IMR-90 (cell line): ENCODE measurements around the gene ABI3BP. TPM values are rescaled to one million over a fixed set of nuclear protein-coding genes. Genes with fewer than 3 reads are reported as not detected.

Experiments used
- ATAC-seq: fragments of 200-7000 bp; cut with Tn5 transposase; 2 replicates; pipeline ENCODE4 v1.9.1; 2020; ENCODE audit warnings: low read depth, mild to moderate bottlenecking, moderate library complexity
- BruUV-seq: library from RNA; stranded (reverse); fragments of 400-500 nt; replicated peaks from 2 replicates; lab custom pipeline; 2021; lab: Mats Ljungman, UMichigan
- CTCF ChIA-PET: fragments of 300-600 bp; formaldehyde crosslinking; extraction: SDS; loops from one replicate; lab custom pipeline; 2021; ENCODE audit warnings: antibody characterized with exemption; lab: Yijun Ruan, JAX
- POLR2A ChIA-PET: fragments of 300-600 bp; sonication (Branson Sonifier 250); formaldehyde crosslinking; loops from one replicate; lab custom pipeline; 2022; ENCODE audit warnings: antibody characterized with exemption; ENCODE audit not compliant: unreplicated experiment; lab: Charles Lee
- DNase-seq: peaks from one replicate; pipeline ENCODE4 v3.0.0; 2013
- H2AFZ ChIP-seq: replicated peaks from 2 replicates; pipeline ENCODE3; 2013; ENCODE audit warnings: low read length, mild to moderate bottlenecking; ENCODE audit not compliant: poor library complexity
- H2AK5ac ChIP-seq: 2 replicates; pipeline ENCODE4 v1.6.1; 2013; ENCODE audit warnings: low read depth, low read length, inconsistent platforms
- H2AK9ac ChIP-seq: replicated peaks from 2 replicates; pipeline ENCODE3; 2013; ENCODE audit warnings: mild to moderate bottlenecking, low read depth, low read length, moderate library complexity; ENCODE audit not compliant: poor library complexity
- H2BK120ac ChIP-seq: 2 replicates; pipeline ENCODE4 v1.6.1; 2013; ENCODE audit warnings: low read depth, low read length, inconsistent platforms
- H2BK15ac ChIP-seq: 3 replicates; pipeline ENCODE4 v1.6.1; 2013; ENCODE audit warnings: low read depth, low read length, inconsistent platforms
- H2BK20ac ChIP-seq: 2 replicates; pipeline ENCODE4 v1.6.1; 2013; ENCODE audit warnings: low read depth, mild to moderate bottlenecking, inconsistent platforms, low read length, moderate library complexity
- H2BK5ac ChIP-seq: 2 replicates; pipeline ENCODE4 v1.6.1; 2013; ENCODE audit warnings: mild to moderate bottlenecking, low read depth, low read length, inconsistent platforms; ENCODE audit not compliant: poor library complexity, severe bottlenecking
- H3K14ac ChIP-seq: replicated peaks from 2 replicates; pipeline ENCODE4 v1.6.1; 2013; ENCODE audit warnings: low read depth, low read length, inconsistent platforms
- H3K18ac ChIP-seq: 2 replicates; pipeline ENCODE4 v1.6.1; 2013; ENCODE audit warnings: low read depth, low read length, control low read depth
- H3K23ac ChIP-seq: 2 replicates; pipeline ENCODE4 v1.6.1; 2013; ENCODE audit warnings: low read depth, low read length, inconsistent platforms
- H3K27ac ChIP-seq: 2 replicates; pipeline ENCODE4 v1.5.1; 2013; ENCODE audit warnings: mild to moderate bottlenecking, control low read depth, low read length; ENCODE audit not compliant: insufficient read depth
- H3K27me3 ChIP-seq: 2 replicates; pipeline ENCODE4 v1.6.1; 2013; ENCODE audit warnings: low read length; ENCODE audit not compliant: control insufficient read depth, insufficient read depth
- H3K36me3 ChIP-seq: 2 replicates; pipeline ENCODE4 v1.6.1; 2013; ENCODE audit warnings: low read length, mixed read lengths; ENCODE audit not compliant: control insufficient read depth, insufficient read depth
- H3K4ac ChIP-seq: 2 replicates; pipeline ENCODE4 v1.6.1; 2013; ENCODE audit warnings: low read depth, low read length, inconsistent platforms
- H3K4me1 ChIP-seq: 2 replicates; pipeline ENCODE4 v1.6.1; 2013; ENCODE audit warnings: low read length, mixed read lengths; ENCODE audit not compliant: control insufficient read depth, insufficient read depth
- H3K4me2 ChIP-seq: 2 replicates; pipeline ENCODE4 v1.6.1; 2013; ENCODE audit warnings: low read depth, mild to moderate bottlenecking, control low read depth, low read length, moderate library complexity
- H3K4me3 ChIP-seq: 2 replicates; pipeline ENCODE4 v1.5.1; 2013; ENCODE audit warnings: low read depth, mild to moderate bottlenecking, control low read depth, low read length, moderate library complexity; ENCODE audit not compliant: insufficient read depth
- H3K56ac ChIP-seq: 2 replicates; pipeline ENCODE4 v1.6.1; 2013; ENCODE audit warnings: low read length, inconsistent platforms; ENCODE audit not compliant: insufficient read depth; ENCODE audit errors: extremely low read depth
- H3K79me1 ChIP-seq, 2 experiments: 2 replicates each; pipeline ENCODE4 v1.6.1; 2013; ENCODE audit warnings: low read length in 2 of 2, inconsistent platforms in 1 of 2, low read depth in 1 of 2
- H3K9ac ChIP-seq: 2 replicates; pipeline ENCODE4 v1.6.1; 2013; ENCODE audit warnings: low read depth, low read length, control low read depth
- H3K9me1 ChIP-seq: 2 replicates; pipeline ENCODE4 v1.6.1; 2013; ENCODE audit warnings: low read length, inconsistent platforms; ENCODE audit not compliant: insufficient read depth
- H3K9me3 ChIP-seq: 2 replicates; pipeline ENCODE4 v1.6.1; 2013; ENCODE audit warnings: low read length; ENCODE audit not compliant: control insufficient read depth, insufficient read depth
- H4K20me1 ChIP-seq: 2 replicates; pipeline ENCODE4 v1.6.1; 2013; ENCODE audit warnings: low read length, inconsistent platforms; ENCODE audit not compliant: insufficient read depth
- H4K5ac ChIP-seq: 2 replicates; pipeline ENCODE4 v1.6.1; 2013; ENCODE audit warnings: mild to moderate bottlenecking, low read depth, low read length, control low read depth
- H4K8ac ChIP-seq, 2 experiments: 2 replicates each; pipeline ENCODE4 v1.6.1; 2013; ENCODE audit warnings: low read depth in 2 of 2, low read length in 2 of 2, control low read depth in 1 of 2, inconsistent platforms in 1 of 2
- H4K91ac ChIP-seq: 2 replicates; pipeline ENCODE4 v1.6.1; 2013; ENCODE audit warnings: low read depth, low read length, inconsistent platforms; ENCODE audit not compliant: insufficient read depth
- BHLHE40 ChIP-seq: fragments of 150-350 bp; IDR thresholded peaks from 2 replicates; pipeline ENCODE4 v1.6.1; 2016; ENCODE audit warnings: mild to moderate bottlenecking, low read depth, low read length
- CEBPB ChIP-seq: IDR thresholded peaks from 2 replicates; pipeline ENCODE4 v1.6.1; 2012; ENCODE audit warnings: low read depth, low read length, improper control_type of control experiment
- CHD1 ChIP-seq: IDR thresholded peaks from 2 replicates; pipeline ENCODE4 v1.6.1; 2012; ENCODE audit warnings: low read depth, low read length, improper control_type of control experiment
- CTCF ChIP-seq: conservative IDR thresholded peaks from 2 replicates; pipeline ENCODE4 v1.5.1; 2012; ENCODE audit warnings: mild to moderate bottlenecking, low read depth, low read length, improper control_type of control experiment
- ELK1 ChIP-seq: fragments of 150-350 bp; IDR thresholded peaks from 2 replicates; pipeline ENCODE4 v1.6.1; 2016; ENCODE audit warnings: low read depth, mild to moderate bottlenecking, low read length, moderate library complexity, borderline replicate concordance
- FOS ChIP-seq: fragments of 150-350 bp; IDR thresholded peaks from 2 replicates; pipeline ENCODE4 v1.6.1; 2016; ENCODE audit warnings: low read depth, low read length
- MAFK ChIP-seq: IDR thresholded peaks from 2 replicates; pipeline ENCODE4 v1.6.1; 2012; ENCODE audit warnings: low read depth, low read length, improper control_type of control experiment
- MAZ ChIP-seq: IDR thresholded peaks from 2 replicates; pipeline ENCODE4 v1.6.1; 2012; ENCODE audit warnings: low read depth, mild to moderate bottlenecking, low read length, improper control_type of control experiment, moderate library complexity, borderline replicate concordance
- MXI1 ChIP-seq: IDR thresholded peaks from 2 replicates; pipeline ENCODE4 v1.6.1; 2012; ENCODE audit warnings: low read depth, mild to moderate bottlenecking, low read length, moderate library complexity, borderline replicate concordance
- POLR2A ChIP-seq: IDR thresholded peaks from 2 replicates; pipeline ENCODE4 v1.6.1; 2012; ENCODE audit warnings: mild to moderate bottlenecking, low read depth, low read length
- RCOR1 ChIP-seq: IDR thresholded peaks from 2 replicates; pipeline ENCODE4 v1.6.1; 2012; ENCODE audit warnings: mild to moderate bottlenecking, low read length, improper control_type of control experiment; ENCODE audit not compliant: insufficient replicate concordance
- RFX5 ChIP-seq: IDR thresholded peaks from 2 replicates; pipeline ENCODE4 v1.8.0; 2012; ENCODE audit warnings: low read depth, mild to moderate bottlenecking, low read length, moderate library complexity
- SMC3 ChIP-seq: fragments of 150-350 bp; IDR thresholded peaks from 2 replicates; pipeline ENCODE4 v1.6.1; 2016; ENCODE audit warnings: low read depth, mild to moderate bottlenecking, antibody characterized with exemption, low read length, moderate library complexity
- WGBS, 2 experiments: methylation state at CpG; one replicate each; pipeline versions ENCODE4 v1.1.5 to v1.1.7; 2013; ENCODE audit warnings: missing lambda C conversion rate in 2 of 2; ENCODE audit not compliant: insufficient read length in 1 of 2; ENCODE audit errors: extremely low coverage in 2 of 2; 5-methylcytosine and 5-hydroxymethylcytosine counted together
- dilution Hi-C: fragments of 300-500 bp; cut with HindIII; formaldehyde crosslinking; loops from one replicate; pipeline ENCODE4 v1.14.3; 2018; ENCODE audit warnings: low sequenced_read_pairs; ENCODE audit not compliant: unreplicated experiment
- in situ Hi-C: fragments of 300-500 bp; cut with MboI; formaldehyde crosslinking; loops from 3 replicates; pipeline ENCODE4 v1.14.3; 2019; ENCODE audit warnings: low sequenced_read_pairs, inconsistent platforms, mixed read lengths
- intact Hi-C: fragments of 100-400 bp; cut with micrococcal nuclease; formaldehyde crosslinking; loops from 2 replicates; pipeline ENCODE4 v1.10.0; 2022
- polyA plus RNA-seq, 3 experiments: library from polyadenylated mRNA; depleted of rRNA; stranded (reverse); fragments of >200 nt; gene quantifications; 2 replicates each; pipeline ENCODE4 v1.2.3, GENCODE V29; 2012; ENCODE audit warnings: low replicate concordance in 1 of 3
- total RNA-seq: library from RNA; depleted of rRNA; stranded (reverse); fragments of >200 nt; gene quantifications from 2 replicates; pipeline ENCODE4 v1.2.3, GENCODE V29; 2012
- TF ChIP-seq, protein P1 (sequence below): fragments of 150-350 bp; IDR thresholded peaks from 2 replicates; pipeline ENCODE4 v1.6.1; 2017; ENCODE audit warnings: mild to moderate bottlenecking, antibody characterized with exemption, low read length, low read depth

Gene ABI3BP
- total and polyA plus RNA-seq, 2 of the 4 experiments (the other 2 are of a cell fraction), result 3.0 to 26.7 TPM

DNA sequence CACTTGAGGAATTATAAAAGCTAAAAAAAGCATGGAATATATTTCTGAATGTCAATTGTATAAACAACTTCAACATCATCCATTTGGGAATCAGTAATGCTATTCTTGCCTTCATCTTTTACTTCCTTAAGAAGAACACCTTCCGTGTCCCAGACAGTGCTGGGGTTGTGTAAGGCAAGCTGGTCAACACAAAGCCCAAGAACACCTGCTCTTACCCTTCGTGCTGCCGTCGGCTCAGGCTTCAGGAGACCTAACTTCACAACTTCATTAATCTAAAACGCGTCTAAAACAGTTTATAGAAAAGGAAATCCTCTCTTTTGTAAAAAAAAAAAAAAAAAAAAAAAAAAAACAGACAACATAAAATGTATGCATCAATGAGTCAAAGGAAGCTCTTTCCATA is 81.3 kb downstream of the ABI3BP start:
- DNase-seq, result no peak
- no peak overlapping the region for H3K14ac ChIP-seq
- no peaks in the 10 kb centered on the region for H3K9me3 ChIP-seq
- H2BK15ac ChIP-seq, result no peak overlapping the region
- no peak overlapping the region for H3K4me2 ChIP-seq
- TF ChIP-seq, protein P1, sequence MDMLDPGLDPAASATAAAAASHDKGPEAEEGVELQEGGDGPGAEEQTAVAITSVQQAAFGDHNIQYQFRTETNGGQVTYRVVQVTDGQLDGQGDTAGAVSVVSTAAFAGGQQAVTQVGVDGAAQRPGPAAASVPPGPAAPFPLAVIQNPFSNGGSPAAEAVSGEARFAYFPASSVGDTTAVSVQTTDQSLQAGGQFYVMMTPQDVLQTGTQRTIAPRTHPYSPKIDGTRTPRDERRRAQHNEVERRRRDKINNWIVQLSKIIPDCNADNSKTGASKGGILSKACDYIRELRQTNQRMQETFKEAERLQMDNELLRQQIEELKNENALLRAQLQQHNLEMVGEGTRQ, result no peak
- TF ChIP-seq SMC3 (no peak), RFX5 (no peak), MAFK (no peak), BHLHE40 (no peak), CTCF (no peak), CHD1 (no peak), FOS (no peak), POLR2A (no peak), MXI1 (no peak), ELK1 (no peak), MAZ (no peak), CEBPB (no peak), RCOR1 (no peak)
- CTCF ChIA-PET, result interaction anchor here (1.4 kb wide), 1 partner anchor 11 kb away, joined by 3 read pairs; no protein-coding TSS in a partner anchor
- ATAC-seq, result no peak
- no peak overlapping the region for H2BK20ac ChIP-seq
- dilution Hi-C loops (no loop called here), intact Hi-C loops (no loop called here), in situ Hi-C loops (no loop called here)
- no peak overlapping the region for H4K8ac ChIP-seq
- H3K79me1 ChIP-seq, result no peaks in the 10 kb centered on the region
- H2BK120ac ChIP-seq, result no peak overlapping the region
- no CpG with 5 or more reads among the region's 6 CpGs for WGBS, 2 experiments
- no peak overlapping the region for H3K18ac ChIP-seq
- H2BK5ac ChIP-seq, result no peak overlapping the region
- H2AFZ ChIP-seq, result no peak overlapping the region
- POLR2A ChIA-PET, result no interaction called here
- no peak overlapping the region for H4K91ac ChIP-seq
- H3K36me3 ChIP-seq, result no peaks in the 10 kb centered on the region
- H2AK5ac ChIP-seq, result no peak overlapping the region
- no peak overlapping the region for H3K9ac ChIP-seq
- no peaks in the 10 kb centered on the region for H4K20me1 ChIP-seq
- H4K5ac ChIP-seq, result no peak overlapping the region
- no peak overlapping the region for H2AK9ac ChIP-seq
- no peaks in the 10 kb centered on the region for H3K4me1 ChIP-seq
- H3K9me1 ChIP-seq, result no peaks in the 10 kb centered on the region
- no peaks in the 10 kb centered on the region for H3K27me3 ChIP-seq
- H3K23ac ChIP-seq, result no peak overlapping the region
- no peak overlapping the region for H3K27ac ChIP-seq
- H3K56ac ChIP-seq, result no peak overlapping the region
- no peak overlapping the region for H3K4me3 ChIP-seq
- no TSS peak for BruUV-seq
- H3K4ac ChIP-seq, result no peak overlapping the region
